PC-3 (cell line): ENCODE results near the gene CDKL5.

ENCODE experiments used
- EZH2 ChIP-seq: fragments of 300-600 bp; sonication (generic); IDR thresholded peaks from one replicate; pipeline ENCODE4 v1.6.1; 2017; ENCODE audit warnings: antibody characterized with exemption, mild to moderate bottlenecking, low read length; ENCODE audit not compliant: unreplicated experiment
- EZH2phosphoT487 ChIP-seq: fragments of 300-600 bp; sonication (generic); IDR thresholded peaks from 2 replicates; pipeline ENCODE4 v1.6.1; 2018; ENCODE audit warnings: mild to moderate bottlenecking, antibody characterized with exemption, low read length, borderline replicate concordance
- TF ChIP-seq, protein P1 (sequence below): fragments of 300-600 bp; sonication (generic); conservative IDR thresholded peaks from 2 replicates; pipeline ENCODE4 v1.5.1; 2017; ENCODE audit warnings: antibody characterized with exemption, low read depth, mild to moderate bottlenecking, low read length

DNA sequence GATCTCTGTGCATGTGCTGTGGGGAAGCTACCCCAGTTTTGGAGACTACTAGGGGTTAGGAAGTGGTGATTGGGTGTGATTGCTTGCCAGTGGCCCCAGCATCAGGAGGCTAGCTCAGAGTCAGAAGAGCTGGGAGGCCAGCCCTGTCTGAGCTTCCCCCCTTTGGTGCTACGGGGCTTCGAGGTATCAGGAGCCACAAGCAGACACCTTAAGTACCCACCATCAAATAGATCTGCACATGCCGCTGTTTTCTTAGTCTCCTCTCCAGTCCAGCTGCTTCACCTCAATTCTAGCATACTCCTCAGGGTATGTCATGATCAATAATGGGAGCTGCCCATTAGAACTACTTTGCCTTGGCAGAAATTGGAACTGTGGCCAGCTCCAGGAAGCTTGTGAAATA, 271.2 kb downstream of the CDKL5 start:
- TF ChIP-seq, protein P1, sequence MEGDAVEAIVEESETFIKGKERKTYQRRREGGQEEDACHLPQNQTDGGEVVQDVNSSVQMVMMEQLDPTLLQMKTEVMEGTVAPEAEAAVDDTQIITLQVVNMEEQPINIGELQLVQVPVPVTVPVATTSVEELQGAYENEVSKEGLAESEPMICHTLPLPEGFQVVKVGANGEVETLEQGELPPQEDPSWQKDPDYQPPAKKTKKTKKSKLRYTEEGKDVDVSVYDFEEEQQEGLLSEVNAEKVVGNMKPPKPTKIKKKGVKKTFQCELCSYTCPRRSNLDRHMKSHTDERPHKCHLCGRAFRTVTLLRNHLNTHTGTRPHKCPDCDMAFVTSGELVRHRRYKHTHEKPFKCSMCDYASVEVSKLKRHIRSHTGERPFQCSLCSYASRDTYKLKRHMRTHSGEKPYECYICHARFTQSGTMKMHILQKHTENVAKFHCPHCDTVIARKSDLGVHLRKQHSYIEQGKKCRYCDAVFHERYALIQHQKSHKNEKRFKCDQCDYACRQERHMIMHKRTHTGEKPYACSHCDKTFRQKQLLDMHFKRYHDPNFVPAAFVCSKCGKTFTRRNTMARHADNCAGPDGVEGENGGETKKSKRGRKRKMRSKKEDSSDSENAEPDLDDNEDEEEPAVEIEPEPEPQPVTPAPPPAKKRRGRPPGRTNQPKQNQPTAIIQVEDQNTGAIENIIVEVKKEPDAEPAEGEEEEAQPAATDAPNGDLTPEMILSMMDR, result no peak
- TF ChIP-seq EZH2, result no peak
- no peak for TF ChIP-seq EZH2phosphoT487
